ENCODE results near the gene TMEM33. TPM values are rescaled to one million over a fixed set of nuclear protein-coding genes. Genes with fewer than 3 reads are reported as not detected.

TMEM33 gene, protein sequence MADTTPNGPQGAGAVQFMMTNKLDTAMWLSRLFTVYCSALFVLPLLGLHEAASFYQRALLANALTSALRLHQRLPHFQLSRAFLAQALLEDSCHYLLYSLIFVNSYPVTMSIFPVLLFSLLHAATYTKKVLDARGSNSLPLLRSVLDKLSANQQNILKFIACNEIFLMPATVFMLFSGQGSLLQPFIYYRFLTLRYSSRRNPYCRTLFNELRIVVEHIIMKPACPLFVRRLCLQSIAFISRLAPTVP
- 10 to 100 TPM; 46.3 to 58.3 (median 55.1) TPM for total RNA-seq

DNA sequence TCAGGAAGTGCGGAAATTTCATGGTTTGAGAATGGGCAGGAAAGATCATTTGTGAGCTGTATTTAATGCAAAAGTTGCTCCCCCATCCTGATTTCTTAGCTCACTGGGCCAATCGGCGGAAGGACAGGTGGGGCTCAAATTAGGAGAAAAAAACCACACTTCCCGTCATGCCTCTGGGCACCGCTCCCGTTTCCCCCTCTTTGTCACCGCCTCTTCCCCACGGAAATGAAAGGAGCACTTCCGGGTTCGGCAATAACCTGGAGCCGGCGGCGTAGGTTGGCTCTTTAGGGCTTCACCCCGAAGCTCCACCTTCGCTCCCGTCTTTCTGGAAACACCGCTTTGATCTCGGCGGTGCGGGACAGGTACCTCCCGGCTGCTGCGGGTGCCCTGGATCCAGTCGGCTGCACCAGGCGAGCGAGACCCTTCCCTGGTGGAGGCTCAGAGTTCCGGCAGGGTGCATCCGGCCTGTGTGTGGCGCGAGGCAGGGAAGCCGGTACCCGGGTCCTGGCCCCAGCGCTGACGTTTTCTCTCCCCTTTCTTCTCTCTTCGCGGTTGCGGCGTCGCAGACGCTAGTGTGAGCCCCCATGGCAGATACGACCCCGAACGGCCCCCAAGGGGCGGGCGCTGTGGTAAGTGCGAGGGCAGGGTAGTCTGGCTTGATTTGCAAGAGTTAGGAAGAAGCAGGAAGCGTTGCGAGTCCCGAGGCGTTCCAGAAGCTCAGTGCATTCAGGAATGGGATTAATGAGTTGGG is at the start of gene TMEM33:
Gene TMEM33, plus strand, starts transcription at position 529 of the 751 bp plus-strand sequence. Its CDS starts 56 bp downstream, at position 585.
- Histone ChIP-seq H3K9me3 (no peaks in the 10 kb centered on the region), H3K36me3 (peaks cover 10% of the 10 kb centered on the region), H3K4me1 (peaks cover 50% of the 10 kb centered on the region), H3K27ac (peak within 1 kb of the TSS; percentile 95), H3K27me3 (no peaks in the 10 kb centered on the region), H3K4me3 (peak within 1 kb of the TSS; percentile 95)
- TF ChIP-seq POLR2A (IDR thresholded peaks at IDR 0.05) (peak; percentile 37 to 63), EP300 (IDR thresholded peaks at IDR 0.05) (no peak), POLR2AphosphoS5 (IDR thresholded peaks at IDR 0.05) (peak in 1 of 3 donors; percentile 80)
- TF ChIP-seq, protein P1, sequence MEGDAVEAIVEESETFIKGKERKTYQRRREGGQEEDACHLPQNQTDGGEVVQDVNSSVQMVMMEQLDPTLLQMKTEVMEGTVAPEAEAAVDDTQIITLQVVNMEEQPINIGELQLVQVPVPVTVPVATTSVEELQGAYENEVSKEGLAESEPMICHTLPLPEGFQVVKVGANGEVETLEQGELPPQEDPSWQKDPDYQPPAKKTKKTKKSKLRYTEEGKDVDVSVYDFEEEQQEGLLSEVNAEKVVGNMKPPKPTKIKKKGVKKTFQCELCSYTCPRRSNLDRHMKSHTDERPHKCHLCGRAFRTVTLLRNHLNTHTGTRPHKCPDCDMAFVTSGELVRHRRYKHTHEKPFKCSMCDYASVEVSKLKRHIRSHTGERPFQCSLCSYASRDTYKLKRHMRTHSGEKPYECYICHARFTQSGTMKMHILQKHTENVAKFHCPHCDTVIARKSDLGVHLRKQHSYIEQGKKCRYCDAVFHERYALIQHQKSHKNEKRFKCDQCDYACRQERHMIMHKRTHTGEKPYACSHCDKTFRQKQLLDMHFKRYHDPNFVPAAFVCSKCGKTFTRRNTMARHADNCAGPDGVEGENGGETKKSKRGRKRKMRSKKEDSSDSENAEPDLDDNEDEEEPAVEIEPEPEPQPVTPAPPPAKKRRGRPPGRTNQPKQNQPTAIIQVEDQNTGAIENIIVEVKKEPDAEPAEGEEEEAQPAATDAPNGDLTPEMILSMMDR (IDR thresholded peaks at IDR 0.05) = no peak
- WGBS = 3% methylated on average over 27 of the region's 49 CpGs
- peak; percentile 89 to 91 for DNase-seq (ENCODE audit: low spot score in 2 of 2)

DNA sequence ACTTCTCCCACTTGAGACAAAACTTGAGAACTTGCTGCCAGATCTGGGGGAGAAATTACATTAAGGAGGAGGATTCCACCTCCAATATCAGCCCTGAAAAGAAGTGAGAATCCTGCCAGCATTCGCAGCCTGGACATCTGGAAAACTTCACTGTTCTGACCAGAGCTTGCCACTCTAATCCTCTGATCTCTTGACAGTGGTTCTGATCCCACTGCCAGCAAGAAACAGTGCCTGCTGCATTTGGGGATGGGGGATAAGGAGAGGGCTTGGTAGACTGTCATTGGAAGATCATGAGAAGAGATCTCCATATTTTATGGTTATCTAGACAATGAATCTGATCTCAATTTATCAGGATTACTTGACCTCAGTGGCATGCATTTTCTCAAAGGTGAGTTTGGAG is 49.8 kb upstream of the TMEM33 start:
- Histone ChIP-seq H3K9me3 (no peaks in the 10 kb centered on the region), H3K27me3 (peaks cover 52% of the 10 kb centered on the region), H3K27ac (no peak overlapping the region), H3K36me3 (no peaks in the 10 kb centered on the region), H3K4me1 (peaks cover 23% of the 10 kb centered on the region), H3K4me3 (no peak overlapping the region)
- 87% methylated on average over 1 of the region's 1 CpG for WGBS
- TF ChIP-seq POLR2AphosphoS5 (IDR thresholded peaks at IDR 0.05) (no peak), EP300 (IDR thresholded peaks at IDR 0.05) (no peak), POLR2A (IDR thresholded peaks at IDR 0.05) (no peak)
- TF ChIP-seq, protein P1 (IDR thresholded peaks at IDR 0.05) = no peak
- DNase-seq (ENCODE audit: low spot score in 2 of 2) = no peak

DNA sequence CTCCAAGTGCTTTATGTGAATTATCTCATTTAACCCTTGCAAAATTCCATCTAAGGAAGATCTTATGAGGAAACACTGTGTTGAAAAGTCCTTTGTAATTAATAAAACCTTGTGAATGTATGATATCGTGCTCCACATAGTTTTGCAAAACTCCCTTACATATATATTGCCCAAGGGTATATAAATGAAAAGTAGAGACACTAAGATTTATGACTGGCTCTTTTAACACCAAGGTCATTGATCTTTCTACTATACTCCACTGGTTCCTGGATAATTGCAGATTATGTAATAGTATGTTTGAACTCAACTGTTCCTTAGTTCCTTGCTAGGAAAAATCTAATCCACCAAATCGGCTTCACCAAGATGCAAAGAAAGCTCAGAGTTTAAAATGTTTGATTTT is 48.0 kb upstream of the TMEM33 start:
- peaks cover 37% of the 10 kb centered on the region for H3K27me3 ChIP-seq
- 49% methylated on average over 2 of the region's 2 CpGs for WGBS
- DNase-seq (ENCODE audit: low spot score in 2 of 2) = no peak
- no peak overlapping the region for H3K4me3 ChIP-seq
- H3K36me3 ChIP-seq = no peaks in the 10 kb centered on the region
- no peak overlapping the region for H3K27ac ChIP-seq
- peaks cover 4% of the 10 kb centered on the region for H3K4me1 ChIP-seq
- TF ChIP-seq EP300 (IDR thresholded peaks at IDR 0.05) (no peak), POLR2AphosphoS5 (IDR thresholded peaks at IDR 0.05) (no peak), POLR2A (IDR thresholded peaks at IDR 0.05) (no peak)
- TF ChIP-seq, protein P1 (IDR thresholded peaks at IDR 0.05) = no peak
- no peaks in the 10 kb centered on the region for H3K9me3 ChIP-seq

DNA sequence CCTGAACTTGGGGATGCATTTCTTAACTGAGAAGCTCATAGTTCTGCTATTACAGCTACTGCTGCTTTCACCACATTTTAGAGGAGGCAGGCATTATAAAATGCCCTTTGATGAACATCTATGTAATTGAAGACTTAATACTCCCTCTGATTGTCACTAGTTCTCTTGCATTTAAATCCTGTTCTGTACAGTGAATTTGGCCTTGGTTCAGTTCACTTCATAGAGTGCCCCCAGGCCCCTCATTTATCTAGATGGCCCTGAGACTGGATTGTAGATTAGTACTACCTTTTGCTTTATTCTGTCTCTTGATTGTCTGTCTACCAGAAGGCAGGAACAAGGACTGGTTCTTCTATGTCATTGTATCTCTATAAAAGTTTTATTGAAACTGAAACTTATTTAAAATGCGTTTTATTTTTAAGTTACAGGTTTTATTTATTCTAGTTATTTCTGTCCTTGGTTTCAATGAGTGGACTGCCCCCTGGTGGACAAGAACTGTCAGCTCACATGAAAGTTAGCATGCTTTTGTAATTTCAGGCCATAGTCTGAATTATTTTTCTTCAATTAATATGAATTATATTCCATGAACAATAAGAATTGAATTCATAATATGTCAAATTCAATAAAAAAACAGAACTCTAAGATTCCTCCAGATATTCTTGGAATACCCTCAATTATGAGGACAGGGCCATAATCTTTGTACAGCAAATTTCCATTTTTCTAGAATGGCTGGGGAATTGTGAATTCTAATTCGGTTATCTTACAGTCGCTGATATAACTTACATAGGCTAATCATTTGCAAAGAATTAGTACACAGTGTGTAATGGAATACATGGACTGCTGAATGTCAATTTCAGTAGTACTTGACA is 47.2 kb upstream of the TMEM33 start:
- Histone ChIP-seq H3K36me3 (no peaks in the 10 kb centered on the region), H3K27me3 (peaks cover 31% of the 10 kb centered on the region), H3K4me1 (no peaks in the 10 kb centered on the region), H3K4me3 (no peak overlapping the region), H3K9me3 (no peaks in the 10 kb centered on the region), H3K27ac (no peak overlapping the region)
- TF ChIP-seq, protein P1 (IDR thresholded peaks at IDR 0.05) = peak; percentile 74 to 80
- TF ChIP-seq POLR2AphosphoS5 (IDR thresholded peaks at IDR 0.05) = no peak
- TF ChIP-seq POLR2A (IDR thresholded peaks at IDR 0.05) = no peak
- no peak for TF ChIP-seq EP300 (IDR thresholded peaks at IDR 0.05)
- WGBS = 14% methylated on average over 3 of the region's 3 CpGs
- no peak for DNase-seq (ENCODE audit: low spot score in 2 of 2)
